LoVo (cell line): Measurements from ENCODE around the gene LAMB1.
"Not testable (repeated sequence)": the region's sequence is repeated elsewhere in the genome, so short reads cannot be mapped to it uniquely, and the experiment has no call there.

ENCODE experiments used
- DNase-seq: peaks from one replicate; pipeline ENCODE4 v3.0.0-alpha.2; 2016; ENCODE audit warnings: low spot score

Gene LAMB1

DNA sequence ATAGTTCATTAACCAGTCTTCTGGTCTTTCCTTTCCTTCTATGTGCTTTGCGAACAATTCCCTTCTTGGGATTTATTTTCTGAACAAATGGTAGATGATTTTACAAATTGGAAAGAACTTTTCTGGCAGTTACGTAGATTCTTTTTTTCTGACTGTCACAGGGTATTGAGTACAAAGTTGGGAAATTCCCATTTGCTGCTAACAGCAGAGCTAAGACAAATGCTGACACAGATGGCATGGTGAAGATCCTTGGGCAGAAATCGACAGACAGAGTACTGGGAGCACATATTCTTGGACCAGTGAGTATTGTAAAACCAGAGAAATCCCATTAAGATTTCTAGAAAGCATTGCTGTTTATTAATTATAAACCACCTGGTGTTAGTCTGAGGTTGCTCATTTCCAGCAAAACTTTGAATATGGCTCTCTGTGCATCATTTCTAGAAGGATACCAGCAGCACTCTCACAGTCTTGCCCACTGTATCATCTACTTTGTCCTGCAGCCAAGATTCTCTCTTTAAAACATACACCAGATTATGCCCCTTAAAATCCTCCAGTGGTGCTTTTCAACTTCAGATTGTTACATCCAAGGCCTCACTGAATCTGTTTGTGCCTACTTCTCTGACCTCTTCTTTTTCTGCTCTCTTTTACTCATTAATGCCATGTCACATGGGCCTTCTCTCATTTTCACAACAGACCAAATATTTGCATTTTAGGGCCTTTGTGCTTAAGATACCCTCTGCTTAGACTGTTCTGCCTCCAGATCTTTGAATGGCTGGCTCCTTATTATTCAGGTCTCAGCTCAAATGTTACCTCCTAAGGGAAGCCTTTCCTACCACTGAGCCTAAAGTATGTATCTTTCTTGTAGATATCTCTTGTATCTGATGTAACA, 85.0 kb downstream of the LAMB1 start:
- DNase-seq = no peak

DNA sequence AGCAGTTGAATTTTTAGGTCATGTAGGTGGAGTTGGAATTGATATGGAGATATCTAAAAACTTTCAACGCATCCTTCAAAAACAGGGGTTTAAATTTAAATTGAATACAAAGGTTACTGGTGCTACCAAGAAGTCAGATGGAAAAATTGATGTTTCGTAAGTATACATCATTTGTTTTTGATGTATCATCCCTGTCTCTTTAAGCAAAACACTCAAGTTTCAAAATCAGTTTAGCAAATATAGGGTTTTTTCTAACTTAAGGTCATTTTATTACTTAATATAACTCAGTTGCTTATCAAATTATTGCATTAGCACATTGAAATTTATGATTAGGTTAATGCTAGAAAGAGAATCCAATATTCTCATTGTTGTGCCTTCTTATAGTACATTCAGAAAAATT, 87.4 kb downstream of the LAMB1 start:
- no peak for DNase-seq

DNA sequence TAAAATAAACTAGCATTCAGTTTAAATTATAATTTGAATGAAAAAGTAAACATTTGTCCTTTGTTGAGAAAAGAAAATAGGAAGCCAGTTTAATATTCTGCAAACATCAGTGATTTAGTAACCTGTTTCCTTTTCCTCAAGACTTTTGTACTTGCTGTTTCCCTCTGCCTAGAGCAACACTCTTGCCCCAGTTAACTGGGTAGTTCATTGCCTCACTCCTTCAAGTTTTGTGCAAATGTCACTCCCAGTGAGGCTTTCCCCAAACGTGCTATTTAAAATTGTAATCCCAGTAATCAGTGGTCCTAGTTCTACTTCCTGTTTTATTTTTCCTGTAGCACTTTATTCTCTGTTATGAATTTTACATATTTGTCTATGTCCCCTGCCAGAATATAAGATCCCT, 88.1 kb downstream of the LAMB1 start:
- no peak for DNase-seq

DNA sequence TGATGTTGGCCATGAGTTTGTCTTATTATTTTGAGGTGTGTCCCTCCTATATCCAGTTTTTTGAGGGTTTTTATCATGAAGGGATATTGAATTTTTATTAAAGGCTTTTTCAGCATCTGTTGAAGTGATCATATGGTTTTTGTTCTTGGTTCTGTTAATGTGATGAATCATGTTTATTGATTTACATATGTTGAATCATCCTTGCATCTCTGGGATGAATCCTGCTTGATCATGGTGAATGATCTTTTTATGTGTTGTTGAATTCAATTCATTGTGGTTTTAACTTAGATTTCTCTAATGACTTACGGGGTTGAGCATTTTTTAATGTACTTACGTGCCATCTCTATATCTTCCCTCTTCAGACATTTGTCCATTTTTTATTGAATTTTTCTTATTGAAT, 89.1 kb downstream of the LAMB1 start:
- DNase-seq = no peak

DNA sequence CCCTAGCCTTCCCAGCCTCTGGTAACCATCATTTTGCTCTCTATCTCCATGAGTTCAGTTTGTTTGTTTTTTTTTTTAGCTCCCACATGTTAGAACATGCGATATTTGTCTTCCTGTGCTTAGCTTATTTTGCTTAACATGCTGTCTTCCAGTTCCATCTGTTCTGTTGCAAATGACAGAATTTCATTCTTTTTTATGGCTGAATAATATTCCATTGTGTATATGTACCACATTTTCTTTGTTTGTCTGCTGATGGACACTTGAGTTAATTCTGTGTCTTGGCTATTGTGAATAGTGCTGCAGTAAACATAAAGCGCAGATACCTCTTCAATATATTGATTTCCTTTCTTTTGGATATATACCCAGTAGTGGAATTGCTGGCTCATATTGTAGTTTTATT, 91.0 kb downstream of the LAMB1 start:
- no peak for DNase-seq

DNA sequence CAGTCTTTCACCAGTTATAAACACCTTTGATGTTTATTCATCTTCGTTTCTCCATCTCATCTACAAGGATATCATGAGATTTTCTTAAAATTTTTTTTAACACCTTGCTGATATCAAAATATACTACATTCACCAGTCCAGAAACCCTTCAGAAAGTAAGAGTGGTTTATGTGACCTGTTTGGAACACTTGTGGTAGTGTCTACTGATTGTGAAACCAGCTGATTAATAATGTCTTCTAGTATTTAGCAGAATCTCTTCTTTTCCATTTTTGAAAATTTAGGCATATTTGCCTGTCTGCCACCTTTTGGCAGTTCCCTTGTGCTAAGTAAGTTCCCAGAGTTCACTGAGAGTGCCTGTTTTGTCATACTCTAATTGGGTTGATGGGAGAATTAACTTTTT, 93.5 kb downstream of the LAMB1 start:
- no peak for DNase-seq

DNA sequence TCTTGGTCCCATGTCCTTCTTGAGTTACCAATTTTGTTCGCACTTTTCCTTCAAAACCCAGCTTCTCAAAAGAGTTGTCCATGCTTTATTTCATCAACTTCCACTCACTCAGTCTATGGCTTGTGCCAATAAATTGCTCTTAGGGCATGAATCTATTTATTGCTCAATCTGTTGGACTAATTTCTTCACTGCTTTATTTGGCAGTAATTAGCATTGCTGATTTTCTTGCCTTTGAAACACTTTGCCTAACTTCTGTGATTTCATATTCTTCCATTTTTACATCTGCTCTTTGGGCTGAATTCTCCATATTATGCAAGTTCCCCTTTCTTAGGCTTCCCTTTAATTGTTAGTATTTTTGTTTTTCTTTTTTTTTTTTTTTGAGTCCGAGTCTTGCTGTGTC, 95.2 kb downstream of the LAMB1 start:
- no peak for DNase-seq

DNA sequence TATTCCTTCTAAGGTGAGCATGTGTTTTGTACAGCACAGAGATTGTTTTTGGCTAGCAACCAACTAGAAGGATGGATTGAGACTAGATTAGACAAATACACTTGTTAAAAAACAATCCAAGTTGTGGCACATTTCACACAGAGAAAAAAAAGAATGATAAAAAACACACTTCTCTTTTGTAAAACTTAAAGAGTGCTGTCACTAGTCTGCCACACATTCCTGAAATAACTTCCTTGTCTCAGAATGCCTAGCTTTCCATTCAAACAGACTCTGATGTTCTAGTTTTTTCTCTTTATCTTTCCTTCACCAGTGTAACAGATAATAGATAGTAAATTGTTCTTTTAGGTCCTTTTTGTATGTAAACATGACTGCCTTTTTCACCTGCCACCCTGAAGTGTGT, 100.6 kb downstream of the LAMB1 start:
- DNase-seq = no peak

DNA sequence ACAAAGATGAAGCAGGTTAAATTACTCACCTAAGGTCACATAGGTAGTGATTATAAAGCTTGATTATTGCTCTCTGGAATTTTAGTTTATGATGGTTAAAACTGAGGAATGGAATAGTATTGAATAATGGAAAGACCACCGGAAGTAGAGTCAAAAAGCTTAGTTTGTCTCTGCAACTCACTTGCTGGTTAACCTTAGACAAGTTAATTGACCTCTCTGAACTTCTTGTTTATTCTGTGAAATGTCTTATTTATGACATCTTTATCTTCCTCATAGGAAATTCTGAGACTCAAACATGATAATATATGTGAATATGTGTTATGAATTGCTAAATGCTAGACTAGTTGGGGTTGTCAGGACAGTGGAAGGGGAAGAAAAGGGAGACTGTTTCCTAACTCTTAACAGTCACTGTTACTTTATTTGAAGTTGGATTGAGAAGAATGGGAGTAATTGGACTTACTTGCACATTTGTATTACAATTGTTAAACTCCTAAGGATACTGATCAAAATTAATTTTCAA, 102.4 kb downstream of the LAMB1 start:
- no peak for DNase-seq

DNA sequence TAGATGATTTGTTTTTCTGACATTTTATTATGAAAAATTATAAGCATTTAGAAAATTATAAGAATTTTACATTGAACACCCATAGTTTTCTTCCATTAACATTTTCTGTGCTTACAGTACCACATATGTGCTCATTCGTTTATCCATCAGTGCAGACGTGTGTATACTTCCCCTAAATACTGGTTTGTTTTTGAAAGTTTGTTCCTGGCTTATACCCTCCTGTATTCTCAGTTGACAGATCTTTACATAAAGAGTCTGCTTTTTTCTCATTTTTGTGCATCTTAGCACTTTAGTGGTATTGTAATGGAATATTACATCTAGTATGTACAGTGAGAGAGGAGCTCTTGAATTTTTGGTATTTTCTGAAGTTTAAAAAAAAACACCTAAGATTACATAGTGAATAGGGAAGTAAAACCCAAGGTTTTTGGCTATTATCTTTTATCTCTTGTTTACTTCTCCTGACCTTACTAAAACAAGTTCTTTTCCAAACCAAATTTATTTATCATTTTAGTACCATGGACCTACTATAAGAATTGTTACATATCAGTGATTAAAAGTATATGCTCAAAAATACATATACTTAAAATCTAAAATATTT, 103.9 kb downstream of the LAMB1 start:
- DNase-seq = no peak

DNA sequence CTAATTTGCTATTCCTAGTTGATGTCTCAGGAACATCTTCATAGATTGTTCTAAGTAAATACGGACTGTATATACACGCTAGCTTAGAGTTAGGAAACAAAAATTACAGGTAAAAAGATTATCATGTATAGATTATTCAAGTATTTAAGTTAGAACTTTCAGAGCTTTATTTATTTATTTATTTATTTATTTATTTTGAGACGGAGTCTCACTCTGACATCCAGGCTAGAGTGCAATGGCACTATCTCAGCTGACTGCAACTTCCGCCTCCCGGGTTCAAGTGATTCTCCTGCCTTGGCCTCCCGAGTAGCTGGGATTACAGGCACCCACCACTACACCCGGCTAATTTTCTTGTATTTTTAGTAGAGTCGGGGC, 110.6 kb downstream of the LAMB1 start:
- not testable (repeated sequence) for DNase-seq

DNA sequence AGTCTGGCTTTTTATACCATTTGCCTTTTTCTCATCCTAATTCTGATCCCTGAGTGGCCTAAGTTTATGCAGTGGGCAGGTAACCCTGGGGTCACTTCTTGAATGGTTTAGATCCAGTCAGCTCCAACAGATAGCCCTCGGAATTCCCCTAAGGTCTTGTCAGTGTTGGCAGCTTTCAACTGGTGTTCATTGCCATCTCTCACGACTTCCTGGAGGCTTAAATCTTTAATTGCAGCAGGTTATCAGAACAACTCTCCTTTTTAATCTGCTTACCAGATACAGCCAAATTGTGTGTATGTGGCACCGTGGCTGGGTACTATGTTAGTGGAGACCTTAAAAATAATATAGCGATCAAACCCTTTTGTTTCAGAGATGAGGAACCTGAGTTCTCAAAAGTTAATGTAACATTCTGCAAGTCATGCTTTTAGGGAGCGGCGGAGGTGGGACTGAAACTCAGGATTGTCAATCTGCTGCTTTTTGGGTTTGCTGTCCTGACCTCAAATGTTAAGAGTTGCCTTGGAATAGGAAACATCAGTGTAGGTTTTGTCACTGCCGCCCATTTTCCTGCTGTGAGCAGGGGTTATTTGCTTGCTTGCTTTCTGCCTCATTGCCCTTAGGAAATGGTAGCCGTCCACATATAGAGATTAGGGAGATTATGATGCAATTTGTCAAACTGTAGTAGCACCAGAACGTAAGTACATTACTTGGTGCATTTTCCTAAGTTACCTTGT, 111.2 kb downstream of the LAMB1 start:
- no peak for DNase-seq

DNA sequence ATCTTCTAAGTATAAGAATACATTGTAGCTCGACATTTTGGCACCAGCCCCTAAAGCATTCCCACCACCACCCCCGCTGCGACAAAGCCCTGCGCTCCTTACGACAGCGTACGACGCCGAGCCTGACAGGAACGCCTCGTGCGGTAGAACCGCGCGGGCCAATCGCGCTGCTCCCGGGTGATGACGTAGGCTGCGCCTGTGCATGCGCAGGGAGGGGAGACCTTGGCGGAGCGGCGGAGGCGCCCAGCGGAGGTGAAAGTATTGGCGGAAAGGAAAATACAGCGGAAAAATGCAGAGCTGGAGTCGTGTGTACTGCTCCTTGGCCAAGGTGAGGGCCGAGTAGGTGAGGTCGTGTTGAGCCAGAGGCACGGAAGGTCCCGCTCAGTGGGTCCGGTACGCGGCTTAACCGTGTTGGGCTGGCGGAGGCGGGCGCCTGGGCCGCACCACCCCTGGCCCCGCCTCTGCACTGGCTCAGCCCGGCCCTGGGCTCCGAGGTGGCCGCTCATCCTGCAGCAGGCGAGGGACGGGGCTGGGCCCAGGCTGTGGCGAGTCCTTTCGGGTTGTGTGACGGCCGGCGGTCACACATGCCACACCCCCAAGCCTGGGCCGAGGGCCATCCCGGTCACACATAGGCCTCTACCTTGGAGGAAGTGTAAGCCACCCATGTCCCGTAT, 111.9 kb downstream of the LAMB1 start, which contains the start of gene DLD:
Gene DLD (plus strand): TSS at position 222 of the 674 bp plus-strand sequence. CDS start 68 bp downstream, at position 290.
- DNase-seq = peak; percentile 95

DNA sequence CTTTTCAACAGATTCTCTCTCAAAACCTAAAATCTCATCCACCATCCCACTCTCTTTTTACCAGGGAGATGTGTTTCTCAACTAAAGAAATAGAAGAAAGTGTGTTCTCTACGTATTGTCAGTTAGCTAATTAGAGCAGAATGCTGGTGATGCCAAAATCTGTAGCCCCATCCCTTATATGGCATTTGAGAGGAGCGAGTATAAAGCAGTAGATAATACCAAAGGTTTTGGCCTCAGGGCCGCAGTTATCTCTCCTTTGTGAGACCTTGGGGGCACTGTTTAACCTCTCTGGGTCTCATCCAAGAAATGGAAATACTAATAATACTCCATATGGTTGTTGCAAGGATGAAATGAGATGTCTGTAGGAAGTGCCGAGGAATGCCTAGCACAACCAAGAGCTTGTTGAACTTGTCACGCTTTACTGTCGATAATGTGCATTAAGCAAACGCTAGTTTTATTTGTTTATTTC, 112.4 kb downstream of the LAMB1 start:
- no peak for DNase-seq

DNA sequence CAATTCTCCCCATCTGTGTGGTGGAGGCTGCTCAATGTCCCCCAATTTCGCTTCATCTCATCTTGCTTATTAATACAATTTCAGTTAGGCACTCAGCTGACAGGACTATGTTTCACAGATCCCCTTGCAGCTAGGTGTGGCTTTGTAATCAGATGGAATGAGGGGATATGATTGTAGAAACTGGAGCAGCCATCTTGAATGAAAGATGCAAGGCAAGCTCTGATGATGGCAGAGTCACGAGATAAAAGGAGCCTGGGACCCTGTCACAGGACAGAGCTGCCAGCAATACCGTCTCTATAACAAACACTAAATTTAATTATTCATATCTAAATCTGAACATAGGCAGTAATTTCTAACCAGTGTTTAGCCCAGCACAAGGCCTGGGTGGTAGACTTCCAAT, 113.0 kb downstream of the LAMB1 start:
- no peak for DNase-seq

DNA sequence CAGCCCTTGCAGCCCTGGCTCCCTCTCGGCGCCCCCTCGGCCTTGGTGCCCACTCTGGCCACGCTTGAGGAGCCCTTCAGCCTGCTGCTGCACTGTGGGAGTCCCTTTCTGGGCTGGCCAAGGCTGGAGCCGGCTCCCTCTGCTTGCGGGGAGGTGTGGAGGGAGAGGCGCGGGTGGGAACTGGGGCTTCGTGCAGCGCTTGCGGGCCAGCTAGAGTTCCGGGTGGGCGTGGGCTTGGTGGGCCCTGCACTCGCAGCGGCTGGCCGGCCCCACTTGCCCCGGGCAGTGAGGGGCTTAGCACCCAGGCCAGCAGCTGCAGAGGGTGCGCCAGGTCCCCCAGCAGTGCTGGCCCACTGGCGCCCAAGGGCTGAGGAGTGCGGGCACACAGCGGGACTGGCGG, 115.1 kb downstream of the LAMB1 start:
- DNase-seq = not testable (repeated sequence)

DNA sequence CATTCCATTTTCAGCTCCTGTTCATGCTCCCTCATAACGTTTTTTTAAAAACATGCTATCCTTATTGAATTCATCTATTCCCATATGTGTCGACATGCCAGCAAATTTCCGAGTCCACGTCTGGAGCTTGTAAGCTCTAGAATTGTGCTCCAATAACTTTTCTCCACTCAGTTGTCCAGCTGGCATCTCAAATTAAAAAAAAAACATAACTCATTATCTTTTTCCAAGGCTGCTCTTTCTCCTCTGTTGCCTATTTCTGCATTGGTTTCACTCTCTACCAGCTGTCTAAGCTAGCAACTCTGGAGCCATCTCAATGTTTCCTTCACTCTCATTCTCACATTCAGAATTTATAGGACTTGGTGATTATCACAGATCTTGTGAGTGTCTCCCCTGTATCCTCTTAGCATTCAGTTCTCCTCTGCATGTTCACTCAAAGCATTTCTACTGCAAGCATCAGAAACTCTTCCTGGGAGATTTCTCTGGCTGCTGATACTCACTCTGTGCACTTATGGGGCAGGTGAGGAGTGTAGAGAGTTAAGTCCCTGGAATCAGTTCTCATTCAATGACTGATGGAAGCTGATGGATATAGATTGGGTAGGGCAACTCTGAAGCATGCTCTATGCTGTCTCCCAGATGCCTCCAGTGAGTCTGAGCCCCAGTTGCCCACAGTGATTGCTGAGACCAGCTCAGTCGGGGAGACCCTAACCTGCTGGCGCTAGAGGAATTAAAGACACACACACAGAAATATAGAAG, 118.7 kb downstream of the LAMB1 start:
- DNase-seq = no peak

DNA sequence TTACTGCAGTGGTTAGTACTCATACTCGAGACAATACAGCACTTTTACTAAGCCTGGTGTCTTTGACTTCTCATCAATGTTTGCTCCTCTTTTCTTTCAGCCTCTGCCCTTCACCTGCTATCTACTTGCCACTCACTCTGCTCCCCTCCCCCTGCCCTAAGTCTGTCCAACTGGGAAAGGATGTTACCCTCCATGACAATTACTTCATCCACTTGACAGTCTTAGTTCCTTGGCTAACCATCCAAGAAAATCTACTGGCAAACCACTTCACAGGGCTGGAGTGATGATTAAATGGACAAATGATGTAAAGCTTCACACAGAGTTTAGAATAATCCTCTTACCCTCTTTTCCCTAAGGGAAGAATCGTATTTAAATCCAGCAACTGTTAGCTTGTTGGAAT, 120.2 kb downstream of the LAMB1 start:
- no peak for DNase-seq

DNA sequence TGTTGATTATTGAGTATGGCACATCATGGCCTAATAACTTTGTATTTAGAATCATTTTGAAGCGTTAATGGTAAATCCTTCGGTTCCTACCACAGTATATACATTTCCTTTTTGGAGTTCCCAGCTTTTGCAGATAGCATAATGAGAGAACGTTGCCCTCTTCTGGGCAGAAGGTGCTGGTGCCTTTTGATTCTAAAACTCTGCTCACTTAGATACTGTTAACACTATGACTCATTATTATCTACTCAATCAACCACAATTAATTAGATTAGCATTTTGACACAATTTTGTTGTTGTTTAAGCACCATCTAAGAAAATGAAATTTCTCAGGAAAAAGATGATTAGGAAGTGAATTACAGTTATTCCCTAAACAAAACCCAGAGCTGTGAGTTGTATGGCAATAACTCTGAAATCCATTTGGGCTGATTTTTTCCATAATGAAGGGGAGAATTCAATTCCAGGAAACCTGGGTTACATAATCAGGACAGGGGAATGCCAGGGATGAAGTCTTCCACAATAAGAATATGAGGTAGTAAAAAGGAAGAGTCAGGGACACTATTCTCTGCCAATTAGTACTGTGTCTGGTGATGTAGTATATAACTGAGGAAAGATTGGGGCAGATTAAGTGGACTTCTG, 123.4 kb downstream of the LAMB1 start:
- peak; percentile 80 for DNase-seq

DNA sequence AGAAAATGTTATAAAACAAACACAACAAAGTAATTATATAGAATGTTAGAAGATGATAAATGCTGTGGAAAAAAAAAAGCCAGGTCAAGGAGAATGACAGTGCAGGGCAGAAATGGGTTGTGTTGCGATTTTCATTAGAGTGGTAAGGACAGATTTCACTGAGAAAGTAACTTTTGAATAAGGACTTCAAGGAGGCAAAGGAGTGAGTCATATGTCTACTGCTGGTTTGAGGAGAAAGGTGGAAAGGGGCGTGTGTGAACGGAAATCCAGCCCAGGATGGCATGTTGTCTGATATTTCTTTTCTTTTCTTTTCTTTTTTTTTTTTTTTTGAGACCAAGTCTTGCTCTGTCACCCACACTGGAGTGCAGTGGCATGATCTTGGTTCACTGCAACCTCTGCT, 124.3 kb downstream of the LAMB1 start:
- no peak for DNase-seq
